ENCODE measurements around the gene CCDC85C.

GRCh38 chr14:99521176-99522024 is 82.6 kb downstream of the CCDC85C start:
- TF ChIP-seq POLR2AphosphoS5 (IDR thresholded peaks at IDR 0.05; ENCODE audit: borderline replicate concordance, low read depth, low read length) (no peak), EZH2 (IDR thresholded peaks at IDR 0.05) (no peak)

Measured in SK-N-MC (cell line).